SK-N-SH (cell line): ENCODE measurements around the gene OR5C1. TPM values are rescaled to one million over a fixed set of nuclear protein-coding genes. Genes with fewer than 3 reads are reported as not detected.

Experiments
- CTCF ChIA-PET: fragments of 300-600, 350-600 bp; formaldehyde crosslinking; extraction: SDS; loops from one replicate; lab custom pipeline; 2021; lab: Yijun Ruan, JAX
- POLR2A ChIA-PET: fragments of 350-600 bp; sonication (Branson Sonifier 250); formaldehyde crosslinking; extraction: SDS; loops from one replicate; lab custom pipeline; 2020; ENCODE audit warnings: antibody characterized with exemption, inconsistent platforms; lab: Yijun Ruan, JAX
- DNase-seq: peaks from one replicate; pipeline ENCODE4 v3.0.0; 2012
- H2AFZ ChIP-seq: fragments of 200-600 bp; sonication (generic); 2 replicates; pipeline ENCODE4 v1.8.1; 2016; ENCODE audit warnings: antibody characterized with exemption, mild to moderate bottlenecking, low read depth
- H3F3A ChIP-seq: fragments of 200-600 bp; sonication (generic); replicated peaks from 2 replicates; pipeline ENCODE3; 2016; ENCODE audit warnings: antibody characterized with exemption, mild to moderate bottlenecking; ENCODE audit not compliant: insufficient read depth
- H3K27ac ChIP-seq, 2 experiments: fragments of 200-500 bp in 1 of 2; fragments of 200-600 bp in 1 of 2; sonication (Bioruptor generic) in 1 of 2; sonication (generic), shearing (Covaris generic) in 1 of 2; 2 replicates each; pipeline versions ENCODE4 v1.5.1 to v1.6.1; 2014 to 2016; ENCODE audit warnings: low read depth in 2 of 2, inconsistent platforms in 1 of 2, low read length in 1 of 2, mild to moderate bottlenecking in 1 of 2, mixed read lengths in 1 of 2
- H3K27me3 ChIP-seq: fragments of 200-600 bp; sonication (generic), shearing (Covaris generic); 2 replicates; pipeline ENCODE4 v1.6.1; 2016; ENCODE audit warnings: mixed run types; ENCODE audit not compliant: insufficient read depth
- H3K36me3 ChIP-seq, 2 experiments: fragments of 200-500 bp in 1 of 2; fragments of 200-600 bp in 1 of 2; sonication (Bioruptor generic) in 1 of 2; sonication (generic) in 1 of 2; replicated peaks in 1 of 2; 2 replicates each; pipeline versions ENCODE3 to v1.5.1; 2014 to 2016; ENCODE audit warnings: low read length in 1 of 2, mild to moderate bottlenecking in 1 of 2; ENCODE audit not compliant: insufficient read depth in 2 of 2, control insufficient read depth in 1 of 2
- H3K4me1 ChIP-seq, 2 experiments: fragments of 200-500 bp in 1 of 2; fragments of 200-600 bp in 1 of 2; sonication (Bioruptor generic) in 1 of 2; sonication (generic), shearing (Covaris generic) in 1 of 2; 2 replicates each; pipeline versions ENCODE4 v1.5.1 to v1.6.1; 2014 to 2016; ENCODE audit warnings: low read depth in 1 of 2, low read length in 1 of 2, mixed run types in 1 of 2; ENCODE audit not compliant: insufficient read depth in 2 of 2, control insufficient read depth in 1 of 2
- H3K4me2 ChIP-seq: fragments of 200-600 bp; sonication (generic), shearing (Covaris generic); 2 replicates; pipeline ENCODE4 v1.6.1; 2017; ENCODE audit warnings: mixed run types
- H3K4me3 ChIP-seq, 2 experiments: fragments of 200-500 bp in 1 of 2; fragments of 200-600 bp in 1 of 2; sonication (Bioruptor generic) in 1 of 2; sonication (generic), shearing (Covaris generic) in 1 of 2; 2 replicates each; pipeline versions ENCODE4 v1.5.1 to v1.8.1; 2014 to 2016; ENCODE audit warnings: low read depth in 2 of 2, inconsistent platforms in 1 of 2, low read length in 1 of 2, mild to moderate bottlenecking in 1 of 2, mixed read lengths in 1 of 2, moderate library complexity in 1 of 2
- H3K79me2 ChIP-seq: fragments of 200-600 bp; sonication (generic); 2 replicates; pipeline ENCODE4 v1.8.1; 2017; ENCODE audit warnings: mild to moderate bottlenecking; ENCODE audit not compliant: insufficient read depth
- H3K9ac ChIP-seq: fragments of 200-600 bp; sonication (generic); 2 replicates; pipeline ENCODE4 v1.6.1; 2017; ENCODE audit warnings: mixed run types
- H3K9me2 ChIP-seq: fragments of 200-600 bp; sonication (generic); 2 replicates; pipeline ENCODE4 v1.6.1; 2017; ENCODE audit warnings: mixed run types
- H3K9me3 ChIP-seq: fragments of 200-600 bp; sonication (generic); 2 replicates; pipeline ENCODE4 v1.6.1; 2017; ENCODE audit warnings: mixed run types, mild to moderate bottlenecking, moderate library complexity
- H4K20me1 ChIP-seq: fragments of 200-600 bp; sonication (generic); 2 replicates; pipeline ENCODE4 v1.6.1; 2017; ENCODE audit warnings: mild to moderate bottlenecking, mixed run types; ENCODE audit not compliant: insufficient read depth
- ELF1 ChIP-seq: IDR thresholded peaks from 2 replicates; pipeline ENCODE4 v1.4.0; 2012
- EZH2phosphoT487 ChIP-seq: fragments of 200-600 bp; sonication (generic); IDR thresholded peaks from 2 replicates; pipeline ENCODE4 v1.6.1; 2017; ENCODE audit warnings: low read depth, mixed run types, mild to moderate bottlenecking, antibody characterized with exemption, moderate library complexity, borderline replicate concordance
- GATA2 ChIP-seq: sonication (generic); formaldehyde crosslinking; IDR thresholded peaks from 2 replicates; pipeline ENCODE4 v1.5.0; 2020; ENCODE audit warnings: mild to moderate bottlenecking, missing genetic modification reagents
- NFIC ChIP-seq: IDR thresholded peaks from 2 replicates; pipeline ENCODE4 v1.4.0; 2012; ENCODE audit warnings: borderline replicate concordance
- RAD21 ChIP-seq: IDR thresholded peaks from 2 replicates; pipeline ENCODE4 v1.6.1; 2012; ENCODE audit warnings: mild to moderate bottlenecking, low read length
- REST ChIP-seq: IDR thresholded peaks from 2 replicates; pipeline ENCODE4 v1.6.1; 2012; ENCODE audit warnings: mild to moderate bottlenecking, low read depth, low read length, moderate library complexity
- SMC3 ChIP-seq: IDR thresholded peaks from 2 replicates; pipeline ENCODE4 v1.6.1; 2012; ENCODE audit warnings: low read depth, low read length, improper control_type of control experiment
- TAF1 ChIP-seq: IDR thresholded peaks from 2 replicates; pipeline ENCODE4 v1.6.1; 2012; ENCODE audit warnings: low read depth, mild to moderate bottlenecking, low read length, moderate library complexity, borderline replicate concordance
- TCF12 ChIP-seq: IDR thresholded peaks from 2 replicates; pipeline ENCODE4 v1.4.0; 2012
- USF1 ChIP-seq: IDR thresholded peaks from 2 replicates; pipeline ENCODE4 v1.4.0; 2012; ENCODE audit warnings: low read depth, borderline replicate concordance
- YY1 ChIP-seq: IDR thresholded peaks from 2 replicates; pipeline ENCODE4 v1.4.0; 2012; ENCODE audit warnings: low read depth, mild to moderate bottlenecking
- WGBS: methylation state at CpG from one replicate; pipeline ENCODE4 v1.1.6; 2017; ENCODE audit warnings: low lambda C conversion rate; 5-methylcytosine and 5-hydroxymethylcytosine counted together
- polyA plus RNA-seq, 3 experiments: library from polyadenylated mRNA; depleted of rRNA; stranded (reverse); fragments of >200 nt; gene quantifications; 2 replicates each; pipeline ENCODE4 v1.2.3, GENCODE V29; 2012
- TF ChIP-seq, protein P1 (sequence below): IDR thresholded peaks from 2 replicates; pipeline ENCODE4; 2012
- TF ChIP-seq, protein P2 (sequence below): fragments of 150-350 bp; IDR thresholded peaks from 2 replicates; pipeline ENCODE4 v1.6.1; 2016; ENCODE audit warnings: mild to moderate bottlenecking, low read depth, low read length

OR5C1 gene
- polyA plus RNA-seq, 1 of the 3 experiments (the other 2 are of a cell fraction): not detected

DNA sequence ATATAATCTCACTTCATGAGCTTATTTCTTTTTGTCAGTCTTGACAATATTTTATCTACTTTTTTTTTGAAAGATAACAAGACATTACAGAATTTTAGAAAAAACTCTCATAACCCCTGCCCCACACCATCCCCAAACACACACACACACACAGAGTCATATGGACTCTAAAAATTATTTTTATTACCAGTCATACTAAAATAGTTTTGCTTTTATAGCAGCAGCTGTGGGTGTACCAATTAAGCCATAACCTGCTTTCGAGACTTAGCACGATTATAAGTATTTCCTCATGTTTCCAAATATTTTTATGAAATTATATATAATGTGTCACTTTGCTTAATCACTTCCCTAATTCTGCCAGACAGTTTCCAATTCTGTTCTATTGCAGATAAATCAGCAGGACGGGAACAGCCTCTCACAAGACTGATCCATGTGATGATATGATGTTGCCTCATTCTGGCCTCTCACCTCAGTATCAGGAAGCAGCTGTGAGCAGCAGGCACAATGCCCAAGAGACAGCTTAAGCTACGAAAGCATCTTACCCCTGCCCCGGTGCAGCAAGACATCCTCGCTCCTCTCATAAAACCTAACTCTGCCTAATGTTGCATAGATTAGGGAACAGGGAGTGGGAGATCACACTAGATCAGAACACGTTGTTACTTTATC is 32.7 kb downstream of the OR5C1 start:
- Histone ChIP-seq H2AFZ (no peak overlapping the region), H3K36me3 (peaks cover 47 to 59% of the 10 kb centered on the region in 2 experiments), H3K4me1 (peaks cover 4 to 17% of the 10 kb centered on the region in 2 experiments; a peak in 3 of 4 replicates), H3K9me2 (no peaks in the 10 kb centered on the region), H3K79me2 (peaks cover 65% of the 10 kb centered on the region), H3K9me3 (no peaks in the 10 kb centered on the region), H3F3A (peaks cover 29% of the 10 kb centered on the region), H3K4me2 (no peak overlapping the region), H3K9ac (no peak overlapping the region), H3K27me3 (no peaks in the 10 kb centered on the region), H3K4me3 (no peak overlapping the region), H4K20me1 (peaks cover 18% of the 10 kb centered on the region), H3K27ac (no peak overlapping the region; a peak in 1 of 4 replicates)
- TF ChIP-seq GATA2 (CRISPR knock-in tag) (peak; percentile 46; the same call in 1 of the 2 replicates), NFIC (no peak), RAD21 (no peak), TCF12 (no peak), ELF1 (no peak), USF1 (no peak)
- TF ChIP-seq, protein P1, sequence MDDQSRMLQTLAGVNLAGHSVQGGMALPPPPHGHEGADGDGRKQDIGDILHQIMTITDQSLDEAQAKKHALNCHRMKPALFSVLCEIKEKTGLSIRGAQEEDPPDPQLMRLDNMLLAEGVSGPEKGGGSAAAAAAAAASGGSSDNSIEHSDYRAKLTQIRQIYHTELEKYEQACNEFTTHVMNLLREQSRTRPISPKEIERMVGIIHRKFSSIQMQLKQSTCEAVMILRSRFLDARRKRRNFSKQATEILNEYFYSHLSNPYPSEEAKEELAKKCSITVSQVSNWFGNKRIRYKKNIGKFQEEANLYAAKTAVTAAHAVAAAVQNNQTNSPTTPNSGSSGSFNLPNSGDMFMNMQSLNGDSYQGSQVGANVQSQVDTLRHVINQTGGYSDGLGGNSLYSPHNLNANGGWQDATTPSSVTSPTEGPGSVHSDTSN: no peak
- TF ChIP-seq, protein P2, sequence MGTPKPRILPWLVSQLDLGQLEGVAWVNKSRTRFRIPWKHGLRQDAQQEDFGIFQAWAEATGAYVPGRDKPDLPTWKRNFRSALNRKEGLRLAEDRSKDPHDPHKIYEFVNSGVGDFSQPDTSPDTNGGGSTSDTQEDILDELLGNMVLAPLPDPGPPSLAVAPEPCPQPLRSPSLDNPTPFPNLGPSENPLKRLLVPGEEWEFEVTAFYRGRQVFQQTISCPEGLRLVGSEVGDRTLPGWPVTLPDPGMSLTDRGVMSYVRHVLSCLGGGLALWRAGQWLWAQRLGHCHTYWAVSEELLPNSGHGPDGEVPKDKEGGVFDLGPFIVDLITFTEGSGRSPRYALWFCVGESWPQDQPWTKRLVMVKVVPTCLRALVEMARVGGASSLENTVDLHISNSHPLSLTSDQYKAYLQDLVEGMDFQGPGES: no peak
- POLR2A ChIA-PET: no interaction called here
- no peak for DNase-seq
- 62% methylated on average over 7 of the region's 7 CpGs for WGBS
- CTCF ChIA-PET: interaction anchor here (0.6 to 4.2 kb wide), 3 partner anchors 11 to 727 kb away, joined by 3 to 25 read pairs (median 3); no protein-coding TSS in a partner anchor

GRCh38 chr9:122822056-122822455 is 33.3 kb downstream of the OR5C1 start:
- peaks cover 18% of the 10 kb centered on the region for H4K20me1 ChIP-seq
- H3K36me3 ChIP-seq: peaks cover 41 to 54% of the 10 kb centered on the region in 2 experiments
- no peak overlapping the region for H2AFZ ChIP-seq
- H3K9me3 ChIP-seq: no peaks in the 10 kb centered on the region
- no peak overlapping the region for H3K4me3 ChIP-seq
- peaks cover 9 to 23% of the 10 kb centered on the region in 2 experiments; a peak in 3 of 4 replicates for H3K4me1 ChIP-seq
- TF ChIP-seq SMC3: no peak
- TF ChIP-seq ELF1: no peak
- no peak for TF ChIP-seq YY1
- no peak for TF ChIP-seq EZH2phosphoT487
- no peak for TF ChIP-seq TAF1
- TF ChIP-seq REST: no peak
- no peak for TF ChIP-seq RAD21
- H3K9ac ChIP-seq: no peak overlapping the region
- ChIA-PET CTCF (interaction anchor here (1.1 to 4.2 kb wide), 2 partner anchors 12 to 472 kb away, joined by 3 to 25 read pairs; no protein-coding TSS in a partner anchor), POLR2A (no interaction called here)
- no peak overlapping the region; a peak in 1 of 4 replicates for H3K27ac ChIP-seq
- H3K4me2 ChIP-seq: no peak overlapping the region
- H3K9me2 ChIP-seq: no peaks in the 10 kb centered on the region
- H3K79me2 ChIP-seq: peaks cover 72% of the 10 kb centered on the region
- H3F3A ChIP-seq: peaks cover 29% of the 10 kb centered on the region
- DNase-seq: no peak
- H3K27me3 ChIP-seq: no peaks in the 10 kb centered on the region
- 76% methylated on average over 6 of the region's 6 CpGs for WGBS
